EH (cell line): ENCODE results near the gene NPTN.

Experiments used
- DNase-seq: peaks from one replicate; pipeline ENCODE4 v3.0.0-alpha.2; 2015; ENCODE audit warnings: low read depth

Gene NPTN

GRCh38 chr15:73518180-73518862, 114.9 kb downstream of the NPTN start:
- DNase-seq: no peak

DNA sequence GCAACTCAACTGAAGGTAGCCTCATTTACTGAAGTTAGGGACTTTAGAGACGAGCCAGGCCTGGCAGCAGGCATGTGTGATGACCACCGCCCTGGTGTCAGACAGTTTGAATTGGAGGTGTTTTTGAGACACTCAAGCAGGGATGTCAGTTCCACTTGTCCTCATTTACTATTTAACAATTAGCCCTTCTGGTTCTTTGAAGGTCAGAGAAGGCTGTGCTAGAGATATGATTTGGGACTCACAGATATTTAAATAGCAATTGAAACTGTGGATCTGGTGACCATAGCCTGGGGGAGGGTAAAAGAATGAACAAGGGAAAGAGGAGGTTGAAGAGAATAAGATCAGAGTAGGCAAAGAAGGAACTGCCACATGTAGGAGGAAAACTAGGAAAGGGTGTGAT, 115.6 kb downstream of the NPTN start:
- DNase-seq: no peak

DNA sequence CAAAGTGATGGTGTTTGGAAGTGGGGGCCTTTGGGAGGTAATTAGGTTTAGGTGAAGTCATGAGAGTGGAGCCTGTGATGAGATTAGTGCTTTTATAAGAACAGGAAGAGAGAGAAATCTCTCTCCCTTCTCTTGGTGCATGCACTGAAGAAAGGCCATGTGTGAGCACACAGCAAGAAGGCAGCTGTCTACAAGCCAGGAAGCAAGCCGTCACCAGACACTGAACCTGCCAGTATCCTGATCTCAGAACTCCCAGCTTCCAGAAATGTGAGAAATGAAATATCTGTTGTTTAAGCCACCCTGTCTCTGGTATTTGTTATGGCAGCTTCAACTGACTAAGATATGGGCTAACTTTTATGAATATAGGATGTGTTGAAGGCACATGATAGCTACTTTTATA, 117.7 kb downstream of the NPTN start:
- DNase-seq: no peak
